CD4-positive, alpha-beta T cell (primary cell): ENCODE measurements around the gene TIMP4. TPM values are rescaled to one million over a fixed set of nuclear protein-coding genes. Genes with fewer than 3 reads are reported as not detected.
A peak's percentile ranks its signal among the peaks of the same experiment; 100 is the strongest.

Source experiments
- ATAC-seq: fragments of 200-7000 bp; cut with Tn5 transposase; one replicate; pipeline ENCODE4 v1.10.0; 2022; ENCODE audit warnings: mild to moderate bottlenecking; ENCODE audit not compliant: poor library complexity
- CTCF ChIA-PET: fragments of 350-600 bp; sonication (Branson Sonifier 250); formaldehyde crosslinking; loops from one replicate; lab custom pipeline; 2021; ENCODE audit warnings: antibody characterized with exemption, inconsistent platforms; lab: Charles Lee
- POLR2A ChIA-PET: fragments of 350-600 bp; sonication (Branson Sonifier 250); formaldehyde crosslinking; loops from one replicate; lab custom pipeline; 2021; ENCODE audit warnings: antibody characterized with exemption, inconsistent platforms; lab: Charles Lee
- DNase-seq, 14 experiments: peaks; one replicate each; pipeline ENCODE4 v3.0.0-alpha.2; 2013 to 2020; ENCODE audit warnings: mixed read lengths in 2 of 14
- H3K27ac ChIP-seq, 2 donors: one replicate each; pipeline versions ENCODE4 v1.5.1 to v1.7.0; 2013; ENCODE audit warnings: low read length in 2 of 2, low read depth in 1 of 2, mild to moderate bottlenecking in 1 of 2
- H3K27me3 ChIP-seq, 2 experiments: 1 replicate in 1 of 2; 2 replicates in 1 of 2; pipeline versions ENCODE4 v1.6.1 to v1.7.0; 2013; ENCODE audit warnings: low read length in 2 of 2, control low read depth in 1 of 2, mild to moderate bottlenecking in 1 of 2, moderate library complexity in 1 of 2; ENCODE audit not compliant: insufficient read depth in 2 of 2, control insufficient read depth in 1 of 2
- H3K36me3 ChIP-seq: one replicate; pipeline ENCODE4 v1.6.1; 2013; ENCODE audit warnings: low read length, control low read depth; ENCODE audit not compliant: insufficient read depth
- H3K4me1 ChIP-seq: one replicate; pipeline ENCODE4 v1.6.1; 2013; ENCODE audit warnings: low read length, control low read depth; ENCODE audit not compliant: insufficient read depth
- H3K4me3 ChIP-seq: one replicate; pipeline ENCODE4 v1.5.1; 2013; ENCODE audit warnings: mild to moderate bottlenecking, low read length, moderate library complexity
- H3K9me3 ChIP-seq, 2 experiments: 1 replicate in 1 of 2; 2 replicates in 1 of 2; pipeline versions ENCODE4 v1.6.1 to v1.7.0; 2013; ENCODE audit warnings: low read length in 2 of 2, mild to moderate bottlenecking in 2 of 2, control low read depth in 1 of 2, moderate library complexity in 1 of 2; ENCODE audit not compliant: control insufficient read depth in 1 of 2, insufficient read depth in 1 of 2
- H3K27ac Mint-ChIP-seq: one replicate; pipeline ENCODE4 v1.8.0; 2020; ENCODE audit warnings: mixed read lengths
- H3K27me3 Mint-ChIP-seq: one replicate; pipeline ENCODE4 v1.8.0; 2021; ENCODE audit warnings: mixed read lengths
- H3K36me3 Mint-ChIP-seq: one replicate; pipeline ENCODE4 v1.8.0; 2021; ENCODE audit warnings: low read depth, mixed read lengths
- H3K4me1 Mint-ChIP-seq: one replicate; pipeline ENCODE4 v1.8.0; 2021; ENCODE audit warnings: low read depth, mixed read lengths
- H3K4me3 Mint-ChIP-seq: one replicate; pipeline ENCODE4 v1.8.0; 2020; ENCODE audit warnings: mild to moderate bottlenecking, mixed read lengths
- H3K9me3 Mint-ChIP-seq: one replicate; pipeline ENCODE4 v1.8.0; 2020; ENCODE audit warnings: mixed read lengths
- CTCF ChIP-seq: fragments of 200-600 bp; IDR thresholded peaks from one replicate; pipeline ENCODE4 v1.8.0; 2022; ENCODE audit warnings: antibody characterized with exemption, mild to moderate bottlenecking
- intact Hi-C, 2 experiments: fragments of 100-400 bp; cut with DNase I in 1 of 2; cut with micrococcal nuclease in 1 of 2; formaldehyde crosslinking; loops; one replicate each; pipeline versions ENCODE4 v1.15.1 to v1.9.0; 2023 to 2025; cut with DNase I, micrococcal nuclease
- total RNA-seq, 174 experiments: library from RNA in 2 of 174; stranded (reverse) in 2 of 174; gene quantifications; one replicate each; pipeline ENCODE4 v1.2.3 and lab custom pipeline; 2021 to 2026

TIMP4 gene
- total RNA-seq, 2 experiments from 2014 or later: not detected

GRCh38 chr3:12193485-12194165 is 34.9 kb upstream of the TIMP4 start:
- Mint-ChIP-seq H3K36me3 (no peaks in the 10 kb centered on the region), H3K9me3 (no peaks in the 10 kb centered on the region), H3K27ac (no peak overlapping the region), H3K4me1 (no peaks in the 10 kb centered on the region), H3K4me3 (no peak overlapping the region), H3K27me3 (no peaks in the 10 kb centered on the region)
- Histone ChIP-seq H3K4me1 (peaks cover 4% of the 10 kb centered on the region), H3K36me3 (no peaks in the 10 kb centered on the region), H3K27ac (no peak overlapping the region), H3K27me3 (no peaks in the 10 kb centered on the region), H3K9me3 (no peaks in the 10 kb centered on the region), H3K4me3 (no peak overlapping the region)
- TF ChIP-seq CTCF: no peak
- ATAC-seq (no peak), DNase-seq (peak in 3 of 14 experiments; percentile 22 to 74 (median 60))
- ChIA-PET CTCF (no interaction called here), POLR2A (no interaction called here)
- intact Hi-C loops: no loop called here

- Mint-ChIP-seq H3K4me3 (no peak overlapping the region), H3K4me1 (no peaks in the 10 kb centered on the region), H3K27me3 (no peaks in the 10 kb centered on the region), H3K36me3 (no peaks in the 10 kb centered on the region), H3K27ac (no peak overlapping the region), H3K9me3 (no peaks in the 10 kb centered on the region)
- TF ChIP-seq CTCF: no peak
- POLR2A ChIA-PET: no interaction called here
- Histone ChIP-seq H3K27me3 (no peaks in the 10 kb centered on the region), H3K9me3 (no peaks in the 10 kb centered on the region), H3K27ac (no peak overlapping the region), H3K36me3 (no peaks in the 10 kb centered on the region), H3K4me3 (no peak overlapping the region), H3K4me1 (peaks cover 10% of the 10 kb centered on the region)
- DNase-seq (no peak), ATAC-seq (no peak)
- intact Hi-C loops: no loop called here
- CTCF ChIA-PET: no interaction called here
These were observed 34.2 kb upstream of the TIMP4 start for GRCh38 chr3:12192655-12193484.

- H3K27me3 Mint-ChIP-seq: no peaks in the 10 kb centered on the region
- no peak for DNase-seq
- TF ChIP-seq CTCF: no peak
- H3K27ac Mint-ChIP-seq: no peak overlapping the region
- POLR2A ChIA-PET: no interaction called here
- intact Hi-C loops: no loop called here
- peaks cover 6% of the 10 kb centered on the region for H3K4me1 Mint-ChIP-seq
- Histone ChIP-seq H3K27ac (no peak overlapping the region), H3K4me3 (no peak overlapping the region), H3K4me1 (peaks cover 15% of the 10 kb centered on the region), H3K27me3 (no peaks in the 10 kb centered on the region), H3K36me3 (no peaks in the 10 kb centered on the region), H3K9me3 (no peaks in the 10 kb centered on the region)
- no peak for ATAC-seq
- H3K4me3 Mint-ChIP-seq: no peak overlapping the region
- CTCF ChIA-PET: no interaction called here
- H3K9me3 Mint-ChIP-seq: no peaks in the 10 kb centered on the region
- no peaks in the 10 kb centered on the region for H3K36me3 Mint-ChIP-seq
These were observed 33.5 kb upstream of the TIMP4 start for GRCh38 chr3:12192173-12192572.
